Stimulated activated CD4-positive, alpha-beta T cell treated with anti-CD3 and anti-CD28 coated beads, Interleukin-4, amount 100 ng/mL, for 1 hour (primary cell): ENCODE measurements around the gene ARHGAP27.
"Not testable (repeated sequence)": the region's sequence is repeated elsewhere in the genome, so short reads cannot be mapped to it uniquely, and the experiment has no call there.

ENCODE experiments used
- DNase-seq: peaks from one replicate; pipeline ENCODE4 v3.0.0-alpha.2; 2020

Gene ARHGAP27

DNA sequence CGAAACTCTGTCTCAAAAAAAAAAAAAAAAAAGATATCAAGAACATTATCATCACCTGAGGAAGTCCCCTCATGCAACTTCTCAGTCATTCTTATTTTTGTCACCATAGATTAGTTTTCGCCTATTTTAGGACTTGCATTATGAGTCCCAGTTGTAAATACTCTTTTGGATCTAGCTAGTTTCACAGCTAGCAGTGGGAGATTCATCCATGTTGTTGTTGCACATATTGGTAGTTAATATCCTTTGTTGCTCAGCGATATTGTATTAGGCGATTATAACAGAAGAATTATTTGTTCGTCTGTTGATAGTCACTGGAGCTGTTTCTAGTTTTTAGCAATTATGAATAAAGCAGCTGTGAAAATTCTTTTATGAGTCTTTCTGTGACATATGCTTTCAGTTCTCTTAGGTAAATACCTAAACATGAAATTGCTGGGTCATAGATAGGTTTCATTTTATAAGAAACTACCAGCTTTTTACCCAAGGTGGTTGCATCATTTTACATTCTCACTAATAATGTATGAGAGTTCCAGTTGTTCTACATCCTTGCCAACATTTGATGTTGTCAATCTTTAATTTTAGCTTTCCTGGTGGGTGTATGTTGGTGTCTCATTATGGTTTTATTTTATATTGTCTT lies 75.2 kb downstream of the ARHGAP27 start:
- DNase-seq, result no peak

DNA sequence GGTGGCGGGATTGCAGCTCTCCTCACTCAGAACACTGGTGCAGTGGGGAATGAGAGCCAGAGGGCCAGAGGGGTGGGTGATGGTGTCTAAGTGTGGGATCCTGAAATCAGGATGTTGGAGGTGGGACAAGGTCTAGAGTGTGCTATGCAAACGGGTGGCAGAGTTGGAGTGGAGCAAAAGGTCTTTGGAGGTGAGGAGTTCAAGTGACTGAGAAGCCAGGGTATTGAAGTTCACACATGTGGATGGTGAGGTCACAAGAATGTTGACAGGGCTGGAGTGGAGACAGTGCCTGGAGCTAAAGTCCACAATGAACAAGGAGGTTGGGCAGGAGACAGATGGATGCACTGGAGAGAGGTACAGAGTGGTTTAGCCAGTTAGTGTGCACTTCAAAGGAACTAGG lies 77.6 kb downstream of the ARHGAP27 start:
- DNase-seq, result no peak

DNA sequence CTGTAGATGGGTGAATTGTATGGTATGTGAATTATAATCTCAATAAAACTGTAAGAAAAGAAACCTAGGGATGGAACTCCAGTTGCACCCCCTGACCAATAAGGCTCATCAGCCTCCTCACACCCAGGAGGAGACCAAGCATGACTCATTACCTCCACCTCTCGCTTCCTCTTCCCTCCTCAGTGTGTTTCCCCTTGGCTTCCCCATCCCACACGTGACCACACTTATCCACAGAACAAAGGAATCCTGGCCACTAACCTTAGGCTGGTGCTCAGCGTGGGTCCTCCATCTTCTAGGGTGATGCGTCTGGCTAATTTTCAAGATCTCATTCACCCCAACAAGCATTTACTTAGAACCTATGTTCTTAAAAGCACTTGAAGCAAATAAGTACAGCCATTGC lies 79.6 kb downstream of the ARHGAP27 start:
- DNase-seq, result peak; percentile 20

DNA sequence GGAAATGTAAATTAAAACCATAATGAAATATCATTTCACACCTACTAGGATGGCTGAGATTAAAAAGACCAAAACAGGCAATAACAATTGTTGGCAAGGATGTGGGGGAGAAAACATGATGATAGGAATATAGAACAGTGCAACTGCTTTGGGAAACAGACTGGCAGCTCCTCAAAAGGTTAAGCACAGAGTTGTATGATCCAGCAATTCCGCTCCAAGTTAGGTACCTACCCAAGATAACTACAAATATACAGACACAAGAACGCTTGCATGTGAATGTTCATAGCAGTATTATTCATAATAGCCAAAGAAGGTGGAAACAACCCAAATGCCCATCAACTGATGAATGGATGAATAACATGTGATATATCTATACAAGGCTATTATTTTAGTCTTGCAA lies 80.8 kb downstream of the ARHGAP27 start:
- DNase-seq, result no peak

DNA sequence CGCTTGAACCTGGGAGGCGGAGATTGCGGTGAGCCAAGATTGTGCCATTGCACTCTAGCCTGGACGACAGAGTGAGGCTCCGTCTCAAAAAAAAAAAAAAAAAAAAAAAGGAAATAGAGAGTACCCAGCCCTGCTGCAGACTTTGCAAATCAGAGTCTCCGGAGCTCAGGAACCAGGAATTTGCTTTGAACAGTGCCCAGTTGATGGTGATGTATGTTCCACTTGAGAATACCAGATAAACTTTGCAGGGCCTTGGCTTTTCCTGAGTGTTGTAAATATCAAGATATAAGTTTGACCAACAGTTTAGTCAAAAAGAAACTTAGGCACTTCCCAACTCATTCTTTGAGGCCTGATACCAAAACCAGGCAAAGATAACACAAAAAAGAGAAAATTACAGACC lies 85.2 kb downstream of the ARHGAP27 start:
- no peak for DNase-seq

DNA sequence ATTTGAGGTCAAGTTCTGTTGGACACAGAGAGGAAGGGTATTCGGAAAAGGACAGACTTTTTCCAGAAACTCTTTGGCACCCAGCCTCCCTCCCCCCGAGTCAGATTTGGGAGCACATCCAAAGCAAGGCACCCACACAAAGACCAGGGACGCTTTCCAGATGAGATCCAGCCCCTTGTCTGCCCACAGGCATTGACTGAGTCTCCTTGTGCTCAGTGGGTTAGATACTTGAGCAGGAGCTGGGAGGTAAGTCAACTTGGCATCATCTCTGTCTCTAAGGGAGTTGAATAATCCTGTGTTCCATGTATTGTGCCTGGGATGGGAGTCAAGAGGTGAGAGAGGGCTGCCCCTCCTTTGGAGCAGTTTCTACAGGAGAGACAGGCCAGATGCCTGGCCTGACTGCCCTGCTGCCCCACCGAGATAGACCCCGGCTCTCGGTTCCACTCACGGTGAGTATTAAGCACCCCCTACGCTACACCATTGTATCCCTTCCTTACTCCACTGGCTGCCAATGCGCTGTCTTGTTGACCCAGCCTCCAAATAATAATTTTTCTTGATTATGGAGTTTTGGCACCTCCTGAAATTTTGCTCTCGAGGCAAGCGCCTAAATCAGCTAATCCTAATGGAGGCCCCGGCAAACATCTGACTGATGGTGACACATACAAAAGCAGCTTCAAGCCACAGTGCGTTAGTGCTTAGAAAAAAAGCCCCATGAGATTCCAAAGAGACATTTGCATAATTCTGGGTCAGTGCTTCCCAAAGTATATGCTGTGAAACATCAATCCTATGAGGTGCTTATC lies 86.3 kb downstream of the ARHGAP27 start:
- DNase-seq, result no peak

DNA sequence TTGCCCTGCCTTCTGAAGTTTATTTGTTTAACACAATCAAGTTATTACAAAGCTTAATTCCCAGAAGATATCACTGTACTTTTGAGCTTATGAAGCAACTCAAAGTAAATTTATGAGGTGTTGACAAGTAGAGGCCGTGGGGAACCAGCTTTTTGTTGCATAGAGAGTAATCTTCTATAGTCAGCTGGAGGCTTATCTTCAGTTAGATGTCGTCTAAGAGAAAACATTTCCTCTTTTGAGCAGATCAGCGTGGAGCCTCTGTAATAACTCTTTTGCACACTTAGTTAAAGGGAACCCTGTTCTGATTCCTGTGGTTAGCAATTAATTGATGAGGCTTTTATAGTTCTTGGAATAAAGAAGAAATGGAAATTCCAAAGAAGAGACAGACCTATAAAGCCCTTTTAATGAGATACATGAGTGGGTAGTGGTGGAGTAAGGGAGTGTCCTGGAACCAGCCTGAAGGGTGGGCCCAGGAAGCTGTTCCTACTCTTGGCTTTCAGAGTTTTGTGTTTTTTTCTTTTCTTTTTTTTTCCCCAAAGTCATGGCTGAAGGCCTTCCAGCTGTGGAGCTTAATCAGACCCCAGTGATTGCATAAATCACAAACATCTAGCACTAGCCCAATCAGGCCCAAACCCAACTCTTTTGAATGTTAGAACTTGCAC lies 87.0 kb downstream of the ARHGAP27 start:
- DNase-seq, result no peak

DNA sequence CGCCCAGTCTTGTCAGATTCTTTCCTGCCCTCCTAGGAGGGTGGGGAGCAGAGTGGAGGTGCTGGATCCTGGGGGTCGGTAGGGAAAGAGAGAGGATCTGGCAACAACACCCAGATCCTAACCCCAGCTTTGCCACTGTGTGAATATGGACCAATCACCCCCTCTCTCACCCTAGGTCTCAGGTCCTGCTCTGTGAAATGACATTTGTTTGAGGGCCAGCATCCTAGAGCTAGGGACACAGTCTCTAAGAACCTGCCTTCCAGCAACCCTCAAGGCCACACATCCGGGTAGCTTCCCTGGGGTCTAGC lies 87.5 kb downstream of the ARHGAP27 start:
- no peak for DNase-seq

DNA sequence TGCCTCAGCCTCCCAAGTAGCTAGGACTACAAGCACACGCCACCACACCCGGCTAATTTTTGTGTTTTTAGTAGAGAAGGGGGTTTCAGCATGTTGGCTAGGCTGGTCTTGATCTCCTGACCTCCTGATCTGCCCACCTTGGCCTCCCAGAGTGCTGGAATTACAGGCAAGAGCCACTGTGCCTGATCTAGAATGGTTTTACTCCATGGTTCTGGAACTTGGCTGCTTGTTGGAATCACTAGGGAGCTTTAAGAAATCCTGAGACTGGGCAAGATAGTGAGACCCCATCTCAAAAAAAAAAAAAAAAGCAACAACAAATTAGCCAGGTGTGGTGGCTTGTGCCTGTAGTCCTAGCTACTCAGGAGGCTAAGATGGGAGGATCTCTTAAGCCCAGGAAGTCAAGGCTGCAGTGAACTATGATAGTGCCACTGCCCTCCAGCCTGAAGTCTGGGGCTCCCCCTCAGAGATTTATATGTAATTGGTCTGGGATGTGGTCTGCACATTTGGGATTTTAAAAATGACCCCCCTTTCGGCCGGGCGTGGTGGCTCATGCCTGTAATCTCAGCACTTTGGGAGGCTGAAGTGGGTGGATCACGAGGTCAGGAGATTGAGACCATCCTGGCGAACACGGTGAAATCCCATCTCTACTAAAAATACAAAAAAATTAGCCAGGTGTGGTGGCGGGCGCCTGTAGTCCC lies 88.6 kb downstream of the ARHGAP27 start:
- not testable (repeated sequence) for DNase-seq
